SK-N-MC (cell line): ENCODE results near the gene CREBRF.

Experiments used
- EZH2 ChIP-seq: fragments of 200-600 bp; sonication (generic); IDR thresholded peaks from one replicate; pipeline ENCODE4 v1.6.1; 2017; ENCODE audit warnings: antibody characterized with exemption
- FOXP2 ChIP-seq: optimal IDR thresholded peaks from 2 replicates; pipeline ENCODE3; 2011; ENCODE audit warnings: mild to moderate bottlenecking, moderate library complexity; ENCODE audit not compliant: insufficient read depth; ENCODE audit errors: extremely low read length, control extremely low read depth
- POLR2AphosphoS5 ChIP-seq: IDR thresholded peaks from 2 replicates; pipeline ENCODE4 v1.6.1; 2012; ENCODE audit warnings: mild to moderate bottlenecking, low read depth, low read length, borderline replicate concordance

DNA sequence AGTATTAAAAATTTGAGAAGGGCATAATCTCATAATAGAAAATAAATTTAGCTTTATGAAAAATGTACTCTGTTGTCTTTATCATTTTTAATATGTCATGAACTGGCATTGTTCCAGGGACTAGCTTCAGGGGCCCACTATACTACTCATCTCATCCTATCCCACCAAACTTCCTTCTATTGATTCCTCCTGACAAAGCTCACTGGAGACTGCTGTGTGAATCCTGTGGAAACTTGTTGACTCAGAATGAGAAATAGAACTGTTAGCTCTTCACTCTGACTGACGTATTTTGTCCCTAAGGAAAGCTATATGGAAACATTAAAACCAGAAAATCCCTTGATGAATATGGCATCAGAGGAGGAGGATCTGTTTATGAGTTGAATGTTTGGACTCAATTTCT, 58.4 kb downstream of the CREBRF start:
- no peak for TF ChIP-seq POLR2AphosphoS5
- TF ChIP-seq FOXP2, result no peak
- TF ChIP-seq EZH2, result no peak
